B cell (primary cell): ENCODE data around the gene SRA1. TPM values are rescaled to one million over a fixed set of nuclear protein-coding genes. Genes with fewer than 3 reads are reported as not detected.

Experiments used
- ATAC-seq: fragments of 200-7000 bp; cut with Tn5 transposase; one replicate; pipeline ENCODE4 v1.10.0; 2021; ENCODE audit warnings: low read depth, mild to moderate bottlenecking, moderate number of reproducible peaks, moderate library complexity
- CTCF ChIA-PET: fragments of 350-600 bp; sonication (Branson Sonifier 250); formaldehyde crosslinking; loops from one replicate; lab custom pipeline; 2021; ENCODE audit warnings: antibody characterized with exemption, inconsistent platforms; lab: Charles Lee
- POLR2A ChIA-PET: fragments of 350-600 bp; sonication (Branson Sonifier 250); formaldehyde crosslinking; loops from one replicate; lab custom pipeline; 2021; ENCODE audit warnings: antibody characterized with exemption; lab: Charles Lee
- DNase-seq: peaks from one replicate; pipeline ENCODE4 v3.0.0; 2013
- H2AFZ ChIP-seq: 2 replicates; pipeline ENCODE4 v1.6.1; 2012; ENCODE audit warnings: mild to moderate bottlenecking, low read depth, low read length; ENCODE audit not compliant: insufficient read depth, poor library complexity, severe bottlenecking
- H3K27ac ChIP-seq, 2 donors: 1 replicate in 1 of 2; 2 replicates in 1 of 2; pipeline ENCODE4 v1.5.1; 2012 to 2013; ENCODE audit warnings: low read length in 2 of 2, mild to moderate bottlenecking in 2 of 2, moderate library complexity in 1 of 2
- H3K27me3 ChIP-seq, 4 experiments: fragments of 200-600 bp in 1 of 4; sonication (generic) in 1 of 4; replicated peaks in 1 of 4; 1 replicate in 2 of 4; 2 replicates in 2 of 4; pipeline versions ENCODE4 v1.6.1 to v1.7.0; 2013 to 2016; ENCODE audit warnings: low read length in 3 of 4, mild to moderate bottlenecking in 2 of 4, mixed read lengths in 1 of 4, moderate library complexity in 1 of 4; ENCODE audit not compliant: insufficient read depth in 4 of 4, control insufficient read depth in 3 of 4; ENCODE audit errors: control extremely low read depth in 1 of 4
- H3K36me3 ChIP-seq, 2 experiments: replicated peaks in 1 of 2; 1 replicate in 1 of 2; 2 replicates in 1 of 2; pipeline versions ENCODE4 v1.6.1 to v1.7.1; 2013; ENCODE audit warnings: low read length in 1 of 2; ENCODE audit not compliant: insufficient read depth in 2 of 2, control insufficient read depth in 1 of 2; ENCODE audit errors: control extremely low read depth in 1 of 2, extremely low read depth in 1 of 2
- H3K4me1 ChIP-seq, 2 donors: fragments of 200-600 bp in 1 of 2; sonication (generic) in 1 of 2; 1 replicate in 1 of 2; 2 replicates in 1 of 2; pipeline versions ENCODE4 v1.5.1 to v1.6.1; 2013 to 2017; ENCODE audit warnings: low read length in 2 of 2; ENCODE audit not compliant: control insufficient read depth in 2 of 2, insufficient read depth in 2 of 2
- H3K4me2 ChIP-seq: replicated peaks from 2 replicates; pipeline ENCODE3; 2012; ENCODE audit warnings: mild to moderate bottlenecking, low read depth, low read length; ENCODE audit not compliant: poor library complexity, severe bottlenecking
- H3K4me3 ChIP-seq, 5 experiments: fragments of 200-600 bp in 1 of 5; sonication (generic) in 1 of 5; 1 replicate in 3 of 5; 2 replicates in 2 of 5; pipeline versions ENCODE4 v1.5.1 to v1.7.0; 2011 to 2016; ENCODE audit warnings: low read length in 4 of 5, mild to moderate bottlenecking in 4 of 5, low read depth in 2 of 5, control low read depth in 1 of 5, moderate library complexity in 1 of 5; ENCODE audit not compliant: insufficient read depth in 1 of 5; ENCODE audit errors: control extremely low read depth in 1 of 5, extremely low read depth in 1 of 5
- H3K79me2 ChIP-seq: fragments of 200-600 bp; sonication (generic); one replicate; pipeline ENCODE4 v1.6.0; 2016; ENCODE audit warnings: low read length; ENCODE audit not compliant: control insufficient read depth, insufficient read depth
- H3K9ac ChIP-seq: fragments of 200-600 bp; sonication (generic); 2 replicates; pipeline ENCODE4 v1.6.1; 2017; ENCODE audit warnings: mild to moderate bottlenecking, low read length, moderate library complexity
- H3K9me3 ChIP-seq, 3 donors: one replicate each; pipeline versions ENCODE4 v1.6.1 to v1.7.1; 2013; ENCODE audit warnings: low read length in 2 of 3; ENCODE audit not compliant: control insufficient read depth in 2 of 3, insufficient read depth in 1 of 3; ENCODE audit errors: control extremely low read depth in 1 of 3
- H4K20me1 ChIP-seq: 2 replicates; pipeline ENCODE4 v1.6.0; 2012; ENCODE audit warnings: mild to moderate bottlenecking, low read length; ENCODE audit not compliant: insufficient read depth, control insufficient read depth, poor library complexity, severe bottlenecking
- H3K27ac Mint-ChIP-seq: one replicate; pipeline ENCODE4 v1.8.0; 2021; ENCODE audit warnings: mixed read lengths
- H3K27me3 Mint-ChIP-seq: one replicate; pipeline ENCODE4 v1.8.0; 2021; ENCODE audit warnings: mixed read lengths
- H3K4me1 Mint-ChIP-seq: one replicate; pipeline ENCODE4 v1.8.0; 2021; ENCODE audit warnings: mixed read lengths
- H3K4me3 Mint-ChIP-seq: one replicate; pipeline ENCODE4 v1.8.0; 2021; ENCODE audit warnings: mixed read lengths
- H3K9me3 Mint-ChIP-seq: one replicate; pipeline ENCODE4 v1.8.0; 2022; ENCODE audit warnings: mixed read lengths; ENCODE audit not compliant: insufficient read depth
- EZH2 ChIP-seq: IDR thresholded peaks from 2 replicates; pipeline ENCODE4 v1.6.1; 2012; ENCODE audit warnings: borderline replicate concordance, low read depth, mild to moderate bottlenecking, moderate library complexity, low read length; ENCODE audit not compliant: insufficient read depth, poor library complexity, severe bottlenecking
- WGBS: methylation state at CpG from one replicate; pipeline ENCODE4 v1.1.5; 2013; ENCODE audit warnings: missing lambda C conversion rate; ENCODE audit not compliant: insufficient coverage; 5-methylcytosine and 5-hydroxymethylcytosine counted together
- intact Hi-C: fragments of 100-400 bp; cut with micrococcal nuclease; formaldehyde crosslinking; loops from one replicate; pipeline ENCODE4 v1.10.0; 2022
- polyA plus RNA-seq: library from polyadenylated mRNA; depleted of rRNA; stranded (reverse); fragments of >200 nt; gene quantifications from 2 replicates; pipeline ENCODE4 v1.2.3, GENCODE V29; 2012
- total RNA-seq, 2 donors: library from RNA; stranded (reverse); fragments of 120-200 nt in 1 of 2; gene quantifications; 1 replicate in 1 of 2; 2 replicates in 1 of 2; pipeline versions ENCODE4 v1.2.3 to v1.2.4, GENCODE V29; 2013 to 2022
- TF ChIP-seq, protein P1 (sequence below): fragments of 200-600 bp; IDR thresholded peaks from one replicate; pipeline ENCODE4 v1.8.0; 2022; ENCODE audit warnings: antibody characterized with exemption, mild to moderate bottlenecking

SRA1 gene
- total and polyA plus RNA-seq, 2 donors (not counting 1 experiment from before 2014, with no cell fraction given) = 23.2 to 25.6 TPM

- DNase-seq (no peak), ATAC-seq (no peak)
- H4K20me1 ChIP-seq = no peaks in the 10 kb centered on the region
- no peaks in the 10 kb centered on the region for H3K9me3 ChIP-seq
- H3K27ac ChIP-seq = peak overlapping the region in 1 of 2 donors; percentile 7
- no peaks in the 10 kb centered on the region for H3K27me3 ChIP-seq
- H3K79me2 ChIP-seq = no peaks in the 10 kb centered on the region
- H2AFZ ChIP-seq = no peak overlapping the region
- Mint-ChIP-seq H3K27ac (no peak overlapping the region), H3K9me3 (no peaks in the 10 kb centered on the region), H3K4me3 (no peak overlapping the region), H3K4me1 (peaks cover 1% of the 10 kb centered on the region), H3K27me3 (no peaks in the 10 kb centered on the region)
- no peak overlapping the region for H3K4me3 ChIP-seq
- TF ChIP-seq, protein P1, sequence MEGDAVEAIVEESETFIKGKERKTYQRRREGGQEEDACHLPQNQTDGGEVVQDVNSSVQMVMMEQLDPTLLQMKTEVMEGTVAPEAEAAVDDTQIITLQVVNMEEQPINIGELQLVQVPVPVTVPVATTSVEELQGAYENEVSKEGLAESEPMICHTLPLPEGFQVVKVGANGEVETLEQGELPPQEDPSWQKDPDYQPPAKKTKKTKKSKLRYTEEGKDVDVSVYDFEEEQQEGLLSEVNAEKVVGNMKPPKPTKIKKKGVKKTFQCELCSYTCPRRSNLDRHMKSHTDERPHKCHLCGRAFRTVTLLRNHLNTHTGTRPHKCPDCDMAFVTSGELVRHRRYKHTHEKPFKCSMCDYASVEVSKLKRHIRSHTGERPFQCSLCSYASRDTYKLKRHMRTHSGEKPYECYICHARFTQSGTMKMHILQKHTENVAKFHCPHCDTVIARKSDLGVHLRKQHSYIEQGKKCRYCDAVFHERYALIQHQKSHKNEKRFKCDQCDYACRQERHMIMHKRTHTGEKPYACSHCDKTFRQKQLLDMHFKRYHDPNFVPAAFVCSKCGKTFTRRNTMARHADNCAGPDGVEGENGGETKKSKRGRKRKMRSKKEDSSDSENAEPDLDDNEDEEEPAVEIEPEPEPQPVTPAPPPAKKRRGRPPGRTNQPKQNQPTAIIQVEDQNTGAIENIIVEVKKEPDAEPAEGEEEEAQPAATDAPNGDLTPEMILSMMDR = no peak
- TF ChIP-seq EZH2 = no peak
- peaks cover 8 to 58% of the 10 kb centered on the region in 2 experiments for H3K36me3 ChIP-seq
- H3K9ac ChIP-seq = no peak overlapping the region
- intact Hi-C loops = no loop called here
- ChIA-PET CTCF (no interaction called here), POLR2A (interaction anchor here (0.5 to 0.6 kb wide), 2 partner anchors 24 to 191 kb away, joined by 3 to 5 read pairs; no protein-coding TSS in a partner anchor)
- no peak overlapping the region for H3K4me2 ChIP-seq
- H3K4me1 ChIP-seq = no peaks in the 10 kb centered on the region
- WGBS = no CpG with 5 or more reads among the region's 1 CpG
These were observed 17.0 kb downstream of the SRA1 start for GRCh38 chr5:140540227-140540626.

GRCh38 chr5:140524003-140524402, 33.3 kb downstream of the SRA1 start:
- Histone ChIP-seq H3K9ac (no peak overlapping the region), H4K20me1 (no peaks in the 10 kb centered on the region), H3K79me2 (no peaks in the 10 kb centered on the region), H2AFZ (no peak overlapping the region), H3K27me3 (no peaks in the 10 kb centered on the region), H3K36me3 (peaks cover 15 to 36% of the 10 kb centered on the region in 2 experiments), H3K4me1 (peaks cover 0 to 5% of the 10 kb centered on the region in 2 donors), H3K4me3 (no peak overlapping the region), H3K9me3 (no peaks in the 10 kb centered on the region), H3K27ac (peak overlapping the region in 1 of 2 donors; percentile 41), H3K4me2 (peak overlapping the region; percentile 13)
- H3K4me3 Mint-ChIP-seq = no peak overlapping the region
- H3K4me1 Mint-ChIP-seq = peaks cover 11% of the 10 kb centered on the region
- no CpG with 5 or more reads among the region's 2 CpGs for WGBS
- DNase-seq = no peak
- no peak for ATAC-seq
- intact Hi-C loops = no loop called here
- ChIA-PET CTCF (interaction anchor here (1.5 kb wide), 1 partner anchor 9 kb away, joined by 3 read pairs; no protein-coding TSS in a partner anchor), POLR2A (no interaction called here)
- H3K27ac Mint-ChIP-seq = peak overlapping the region; percentile 35
- no peaks in the 10 kb centered on the region for H3K27me3 Mint-ChIP-seq
- no peaks in the 10 kb centered on the region for H3K9me3 Mint-ChIP-seq
- TF ChIP-seq, protein P1 = no peak
- TF ChIP-seq EZH2 = no peak
